Upper lobe of left lung (tissue), 6 donors: ENCODE results near the gene FAM200B. TPM values are rescaled to one million over a fixed set of nuclear protein-coding genes. Genes with fewer than 3 reads are reported as not detected.

Experiments used
- ATAC-seq, 2 donors: fragments of 200-7000 bp; cut with Tn5 transposase; one replicate each; pipeline ENCODE4 v1.9.1; 2022; ENCODE audit warnings: mild to moderate bottlenecking in 2 of 2, moderate library complexity in 2 of 2; ENCODE audit not compliant: low FRiP score in 2 of 2
- DNase-seq, 2 donors: peaks; one replicate each; pipeline ENCODE4 v3.0.0-alpha.2; 2019 to 2020
- H3K27ac ChIP-seq, 4 donors: fragments of 200-600 bp; sonication (generic); one replicate each; pipeline ENCODE4 v1.5.1; 2016 to 2019
- H3K27me3 ChIP-seq, 4 donors: fragments of 200-600 bp; sonication (generic); one replicate each; pipeline ENCODE4 v1.5.1; 2017 to 2019
- H3K36me3 ChIP-seq, 4 donors: fragments of 200-600 bp; sonication (generic); one replicate each; pipeline ENCODE4 v1.5.1; 2016 to 2019
- H3K4me1 ChIP-seq, 4 donors: fragments of 200-600 bp; sonication (generic); one replicate each; pipeline ENCODE4 v1.5.1; 2018 to 2019
- H3K4me3 ChIP-seq, 4 donors: fragments of 200-600 bp; sonication (generic); one replicate each; pipeline ENCODE4 v1.5.1; 2017 to 2019; ENCODE audit warnings: mild to moderate bottlenecking in 2 of 4, moderate library complexity in 1 of 4
- H3K9me3 ChIP-seq, 4 donors: fragments of 200-600 bp; sonication (generic); one replicate each; pipeline ENCODE4 v1.5.1; 2018 to 2019
- EP300 ChIP-seq, 4 donors: sonication (generic); formaldehyde crosslinking; IDR thresholded peaks; one replicate each; pipeline ENCODE4 v1.5.1; 2017; ENCODE audit warnings: antibody characterized with exemption in 4 of 4, control low read depth in 2 of 4
- POLR2A ChIP-seq, 4 donors: fragments of 450-650 bp; IDR thresholded peaks; one replicate each; pipeline ENCODE4 v1.5.1; 2016 to 2017; ENCODE audit warnings: antibody characterized with exemption in 4 of 4, mild to moderate bottlenecking in 2 of 4
- POLR2AphosphoS5 ChIP-seq, 2 donors: sonication (generic); formaldehyde crosslinking; IDR thresholded peaks; one replicate each; pipeline ENCODE4 v1.5.1; 2017; ENCODE audit warnings: antibody characterized with exemption in 2 of 2
- WGBS, 2 donors: methylation state at CpG; one replicate each; pipeline ENCODE4 v1.1.5; 2017 to 2018; 5-methylcytosine and 5-hydroxymethylcytosine counted together
- total RNA-seq, 6 donors: library from RNA; depleted of rRNA in 4 of 6; stranded (reverse); fragments of >200 nt in 4 of 6; gene quantifications; one replicate each; pipeline versions ENCODE4 v1.1.0 to v1.2.1, GENCODE V29; 2016 to 2021
- TF ChIP-seq, protein P1 (sequence below), 6 experiments: fragments of 450-650 bp in 4 of 6; fragments of 200-600 bp in 2 of 6; sonication (generic) in 2 of 6; IDR thresholded peaks; one replicate each; pipeline ENCODE4 v1.5.1; 2016 to 2019; ENCODE audit warnings: antibody characterized with exemption in 6 of 6
- donor health status: DM: no; HTN: no; CAD: no; lungs with moderate emphysema.
- donor health status: DM: no; HTN: yes; CAD: no; lungs with severe emphysema.

FAM200B gene
- total RNA-seq, result 10 to 100 TPM; 13.6 to 48.2 (median 26.9) TPM

DNA sequence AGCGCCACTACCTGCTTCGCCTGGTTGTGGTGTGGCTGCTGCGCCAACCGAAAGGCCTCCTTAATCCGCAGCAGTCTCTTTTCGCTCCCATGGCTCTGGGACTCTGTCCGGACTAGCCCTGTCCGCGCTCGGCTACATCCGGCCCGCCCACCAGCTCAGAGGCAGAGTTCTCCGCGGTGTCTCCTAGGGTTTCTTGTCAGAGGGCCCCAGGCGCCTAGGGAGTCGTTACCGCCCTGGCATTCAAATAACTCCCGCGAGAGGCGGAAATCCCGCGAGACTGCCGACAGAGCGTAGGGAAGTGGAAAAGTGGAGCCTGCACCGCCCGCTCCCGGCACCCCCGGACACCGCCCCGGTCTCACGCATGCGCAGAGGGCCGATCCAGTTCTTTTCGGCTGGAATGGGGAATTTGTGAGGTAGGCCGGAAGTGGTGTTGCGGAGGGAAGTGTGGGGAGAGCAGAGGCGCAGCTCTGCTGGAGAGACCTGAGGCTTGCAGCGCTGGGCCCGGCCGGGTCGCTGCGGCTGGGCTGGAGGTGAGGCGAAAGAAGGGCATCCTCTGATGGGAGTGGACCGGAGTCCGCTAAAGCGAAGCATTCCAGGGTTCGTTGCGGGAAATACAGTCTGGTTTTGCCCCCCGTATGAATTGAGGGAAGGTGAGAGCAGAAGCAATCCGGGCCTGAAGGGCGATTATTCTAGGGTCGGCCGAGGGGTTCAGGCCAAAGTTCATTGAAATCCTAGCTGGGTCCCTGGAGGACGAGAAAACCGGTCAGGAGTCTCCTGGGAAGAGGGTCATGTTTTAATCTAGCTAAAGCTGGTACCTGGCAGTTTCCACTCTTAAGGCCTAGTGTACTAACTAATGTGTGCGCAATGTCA lies at the start of gene FAM200B:
TSS of gene FAM200B (plus strand) at position 456 of the 870 bp plus-strand sequence. CDS start 5,151 bp downstream, outside the sequence.
- Histone ChIP-seq H3K27ac (peak within 1 kb of the TSS; percentile 87 to 95 (median 94)), H3K36me3 (peaks cover 0 to 7% (median 0%) of the 10 kb centered on the region in 4 donors), H3K4me3 (peak within 1 kb of the TSS; percentile 64 to 72 (median 66)), H3K27me3 (no peaks in the 10 kb centered on the region), H3K4me1 (peaks cover 15 to 32% (median 22%) of the 10 kb centered on the region in 4 donors), H3K9me3 (no peaks in the 10 kb centered on the region)
- TF ChIP-seq POLR2A (IDR thresholded peaks at IDR 0.05), result peak in 3 of 4 donors; percentile 76 to 95 (median 77)
- peak; percentile 76 to 89 for TF ChIP-seq POLR2AphosphoS5 (IDR thresholded peaks at IDR 0.05)
- no peak for TF ChIP-seq EP300 (IDR thresholded peaks at IDR 0.05)
- TF ChIP-seq, protein P1, sequence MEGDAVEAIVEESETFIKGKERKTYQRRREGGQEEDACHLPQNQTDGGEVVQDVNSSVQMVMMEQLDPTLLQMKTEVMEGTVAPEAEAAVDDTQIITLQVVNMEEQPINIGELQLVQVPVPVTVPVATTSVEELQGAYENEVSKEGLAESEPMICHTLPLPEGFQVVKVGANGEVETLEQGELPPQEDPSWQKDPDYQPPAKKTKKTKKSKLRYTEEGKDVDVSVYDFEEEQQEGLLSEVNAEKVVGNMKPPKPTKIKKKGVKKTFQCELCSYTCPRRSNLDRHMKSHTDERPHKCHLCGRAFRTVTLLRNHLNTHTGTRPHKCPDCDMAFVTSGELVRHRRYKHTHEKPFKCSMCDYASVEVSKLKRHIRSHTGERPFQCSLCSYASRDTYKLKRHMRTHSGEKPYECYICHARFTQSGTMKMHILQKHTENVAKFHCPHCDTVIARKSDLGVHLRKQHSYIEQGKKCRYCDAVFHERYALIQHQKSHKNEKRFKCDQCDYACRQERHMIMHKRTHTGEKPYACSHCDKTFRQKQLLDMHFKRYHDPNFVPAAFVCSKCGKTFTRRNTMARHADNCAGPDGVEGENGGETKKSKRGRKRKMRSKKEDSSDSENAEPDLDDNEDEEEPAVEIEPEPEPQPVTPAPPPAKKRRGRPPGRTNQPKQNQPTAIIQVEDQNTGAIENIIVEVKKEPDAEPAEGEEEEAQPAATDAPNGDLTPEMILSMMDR (IDR thresholded peaks at IDR 0.05), result peak in 4 of 6 experiments; percentile 16 to 47 (median 37)
- WGBS, 2 donors, result 0 to 2% methylated on average over 14 to 52 of the region's 56 CpGs
- peak; percentile 98 for ATAC-seq
- peak; percentile 97 to 98 for DNase-seq

DNA sequence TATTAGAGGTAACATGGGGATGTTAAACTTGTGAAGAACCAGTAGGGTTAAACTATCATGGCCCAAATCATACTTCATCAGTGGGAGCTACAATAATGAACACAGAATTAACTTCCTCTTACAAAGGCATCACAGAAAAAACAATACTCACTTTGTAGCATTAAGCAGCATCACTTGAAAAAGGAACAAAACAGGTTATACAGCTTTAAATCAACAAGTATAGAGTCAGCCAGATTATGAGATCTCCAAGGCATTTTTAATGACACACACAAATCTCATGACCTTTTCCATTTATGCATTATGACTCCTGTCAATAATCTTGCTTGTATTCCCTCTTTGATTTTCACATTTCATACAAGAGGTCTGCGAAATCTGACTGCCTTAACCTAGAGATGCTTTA lies 44.8 kb upstream of the FAM200B start:
- TF ChIP-seq POLR2A (IDR thresholded peaks at IDR 0.05) (no peak), POLR2AphosphoS5 (IDR thresholded peaks at IDR 0.05) (no peak), EP300 (IDR thresholded peaks at IDR 0.05) (no peak)
- TF ChIP-seq, protein P1 (IDR thresholded peaks at IDR 0.05), result no peak
- no peak overlapping the region for H3K27ac ChIP-seq
- peaks cover 3 to 91% (median 48%) of the 10 kb centered on the region in 4 donors for H3K36me3 ChIP-seq
- ATAC-seq (no peak), DNase-seq (no peak)
- no peaks in the 10 kb centered on the region for H3K4me1 ChIP-seq
- no peak overlapping the region for H3K4me3 ChIP-seq
- no peaks in the 10 kb centered on the region for H3K27me3 ChIP-seq
- H3K9me3 ChIP-seq, result no peaks in the 10 kb centered on the region
- 80 to 85% methylated on average over 1 of the region's 1 CpG for WGBS, 2 donors

DNA sequence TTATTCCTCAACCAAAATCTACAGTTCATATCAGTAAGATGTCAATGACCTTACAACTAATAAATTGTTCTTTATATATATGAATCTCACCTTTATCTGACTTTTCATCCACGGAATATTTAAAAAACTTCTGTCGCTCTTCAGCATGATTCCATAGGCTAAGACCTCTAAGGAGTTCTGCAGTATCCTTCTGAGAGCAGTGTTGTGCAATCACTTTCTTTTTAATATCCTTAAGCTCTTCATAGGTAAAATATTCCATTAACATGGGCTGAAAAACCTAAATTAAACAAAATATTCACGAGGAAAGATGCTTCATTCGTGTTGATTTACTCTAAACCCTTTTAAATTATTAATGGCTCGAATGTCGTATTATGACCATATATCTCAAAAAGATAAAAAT lies 43.2 kb upstream of the FAM200B start:
- TF ChIP-seq EP300 (IDR thresholded peaks at IDR 0.05), result no peak
- TF ChIP-seq POLR2AphosphoS5 (IDR thresholded peaks at IDR 0.05), result no peak
- TF ChIP-seq, protein P1 (IDR thresholded peaks at IDR 0.05), result no peak
- no peak for TF ChIP-seq POLR2A (IDR thresholded peaks at IDR 0.05)
- H3K27me3 ChIP-seq, result no peaks in the 10 kb centered on the region
- no peaks in the 10 kb centered on the region for H3K9me3 ChIP-seq
- no peak for ATAC-seq
- WGBS, 2 donors, result 87 to 94% methylated on average over 6 of the region's 6 CpGs
- H3K4me1 ChIP-seq, result no peaks in the 10 kb centered on the region
- no peak overlapping the region for H3K4me3 ChIP-seq
- DNase-seq, result no peak
- peaks cover 3 to 81% (median 39%) of the 10 kb centered on the region in 4 donors for H3K36me3 ChIP-seq
- H3K27ac ChIP-seq, result no peak overlapping the region

DNA sequence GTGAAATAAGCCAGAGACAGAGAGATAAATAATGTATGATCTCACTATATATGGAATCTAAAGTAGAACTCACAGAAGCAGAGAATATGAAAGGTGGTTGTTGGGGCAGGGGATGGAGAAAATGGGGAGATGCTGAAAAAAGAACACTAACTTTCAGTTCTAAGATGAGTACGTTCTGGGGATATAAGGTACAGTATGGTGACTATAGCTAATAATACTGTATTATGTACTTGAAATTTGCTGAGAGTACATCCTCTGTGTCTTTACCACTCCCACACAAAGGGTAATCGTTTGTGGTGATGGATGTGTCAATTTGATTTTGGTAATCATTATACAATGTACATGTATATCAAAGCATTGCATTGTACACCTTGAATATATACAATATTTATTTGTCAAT lies 33.0 kb upstream of the FAM200B start:
- Histone ChIP-seq H3K36me3 (no peaks in the 10 kb centered on the region), H3K9me3 (no peaks in the 10 kb centered on the region), H3K4me1 (peaks cover 40 to 62% (median 57%) of the 10 kb centered on the region in 4 donors), H3K27me3 (no peaks in the 10 kb centered on the region), H3K27ac (peak overlapping the region in 1 of 4 donors; percentile 42), H3K4me3 (no peak overlapping the region)
- no peak for DNase-seq
- WGBS, 2 donors, result 60 to 63% methylated on average over 2 of the region's 2 CpGs
- ATAC-seq, result no peak
- TF ChIP-seq POLR2A (IDR thresholded peaks at IDR 0.05) (no peak), POLR2AphosphoS5 (IDR thresholded peaks at IDR 0.05) (no peak), EP300 (IDR thresholded peaks at IDR 0.05) (no peak)
- TF ChIP-seq, protein P1 (IDR thresholded peaks at IDR 0.05), result no peak
